HCT116 (cell line): ENCODE data around the gene AVPI1.

Source experiments
- CTCF ChIP-seq, 3 experiments: fragments of 200-600 bp in 1 of 3; sonication (generic) in 1 of 3; IDR thresholded peaks in 2 of 3; conservative IDR thresholded peaks in 1 of 3; 2 replicates each; pipeline ENCODE4 v1.5.1; 2012 to 2017; ENCODE audit warnings: low read depth in 2 of 3, low read length in 2 of 3, antibody characterized with exemption in 1 of 3, borderline replicate concordance in 1 of 3, control low read depth in 1 of 3, mild to moderate bottlenecking in 1 of 3, mixed read lengths in 1 of 3, mixed run types in 1 of 3, moderate library complexity in 1 of 3; ENCODE audit not compliant: insufficient read depth in 1 of 3
- EZH2 ChIP-seq: fragments of 200-600 bp; sonication (generic); IDR thresholded peaks from 2 replicates; pipeline ENCODE4 v1.6.1; 2017; ENCODE audit warnings: antibody characterized with exemption, mixed run types
- POLR2A ChIP-seq: IDR thresholded peaks from 2 replicates; pipeline ENCODE4 v1.7.0; 2011; ENCODE audit warnings: borderline replicate concordance; ENCODE audit not compliant: insufficient read depth, insufficient read length; ENCODE audit errors: extremely low read depth
- POLR2AphosphoS5 ChIP-seq: IDR thresholded peaks from 2 replicates; pipeline ENCODE4 v1.6.1; 2011; ENCODE audit warnings: mild to moderate bottlenecking, low read depth, low read length, moderate library complexity
- RAD21 ChIP-seq: IDR thresholded peaks from 2 replicates; pipeline ENCODE4 v1.6.1; 2012; ENCODE audit warnings: low read depth, mild to moderate bottlenecking
- REST ChIP-seq: IDR thresholded peaks from 2 replicates; pipeline ENCODE4 v1.6.1; 2012; ENCODE audit warnings: low read depth
- SIN3A ChIP-seq: IDR thresholded peaks from 2 replicates; pipeline ENCODE4 v1.6.1; 2012; ENCODE audit warnings: low read depth
- TCF7L2 ChIP-seq: IDR thresholded peaks from 2 replicates; pipeline ENCODE4 v1.7.0; 2011; ENCODE audit warnings: borderline replicate concordance, inconsistent platforms; ENCODE audit not compliant: insufficient read depth, insufficient read length; ENCODE audit errors: extremely low read depth
- YY1 ChIP-seq: IDR thresholded peaks from 2 replicates; pipeline ENCODE4 v1.6.1; 2011; ENCODE audit warnings: low read length, low read depth, moderate library complexity, mild to moderate bottlenecking; ENCODE audit not compliant: insufficient replicate concordance; ENCODE audit errors: extremely low read depth
- ZNF274 ChIP-seq: fragments of 200-500 bp; sonication (Bioruptor generic); IDR thresholded peaks from 2 replicates; pipeline ENCODE4 v1.6.1; 2014; ENCODE audit warnings: mild to moderate bottlenecking, low read depth, low read length, inconsistent platforms
- TF ChIP-seq, protein P1 (sequence below): IDR thresholded peaks from 2 replicates; pipeline ENCODE4 v1.6.1; 2012

- TF ChIP-seq EZH2 = no peak
- TF ChIP-seq CTCF (IDR thresholded peaks at IDR 0.05 in 2 of 3, conservative IDR thresholded peaks at IDR 0.05 in 1 of 3; ENCODE audit: borderline replicate concordance in 1 of 3, insufficient read depth in 1 of 3, low read depth in 2 of 3, low read length in 2 of 3) = no peak
- TF ChIP-seq ZNF274 = no peak
- TF ChIP-seq POLR2A = no peak
- no peak for TF ChIP-seq TCF7L2
- TF ChIP-seq POLR2AphosphoS5 = no peak
- TF ChIP-seq REST = no peak
- no peak for TF ChIP-seq RAD21
- no peak for TF ChIP-seq SIN3A
- no peak for TF ChIP-seq YY1
- TF ChIP-seq, protein P1, sequence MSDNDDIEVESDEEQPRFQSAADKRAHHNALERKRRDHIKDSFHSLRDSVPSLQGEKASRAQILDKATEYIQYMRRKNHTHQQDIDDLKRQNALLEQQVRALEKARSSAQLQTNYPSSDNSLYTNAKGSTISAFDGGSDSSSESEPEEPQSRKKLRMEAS = peak; percentile 77
These were observed 2.5 kb upstream of the AVPI1 start for GRCh38 chr10:97689559-97690020.
